IPS-15b (cell line): ENCODE data around the gene ADORA2B.
A peak's percentile ranks its signal among the peaks of the same experiment; 100 is the strongest.

Source experiments
- H3K27me3 ChIP-seq: one replicate; pipeline ENCODE4 v1.6.1; 2013; ENCODE audit warnings: low read length; ENCODE audit not compliant: control insufficient read depth, insufficient read depth
- H3K36me3 ChIP-seq: one replicate; pipeline ENCODE4 v1.6.1; 2013; ENCODE audit warnings: low read length; ENCODE audit not compliant: control insufficient read depth, insufficient read depth
- H3K4me1 ChIP-seq: one replicate; pipeline ENCODE4 v1.6.1; 2013; ENCODE audit warnings: mild to moderate bottlenecking, low read length; ENCODE audit not compliant: control insufficient read depth, insufficient read depth
- H3K4me3 ChIP-seq: one replicate; pipeline ENCODE4 v1.5.1; 2013; ENCODE audit warnings: low read depth, low read length
- H3K9ac ChIP-seq: one replicate; pipeline ENCODE4 v1.6.1; 2013; ENCODE audit warnings: low read depth, mild to moderate bottlenecking, low read length
- H3K9me3 ChIP-seq: one replicate; pipeline ENCODE4 v1.6.1; 2013; ENCODE audit warnings: mild to moderate bottlenecking, low read length; ENCODE audit not compliant: control insufficient read depth, insufficient read depth

ADORA2B gene

GRCh38 chr17:15945527-15946191 lies 729 bp downstream of the ADORA2B start:
- Histone ChIP-seq H3K27me3 (peaks cover 40% of the 10 kb centered on the region), H3K9ac (peak overlapping the region; percentile 60), H3K4me3 (peak overlapping the region; percentile 76), H3K36me3 (no peaks in the 10 kb centered on the region), H3K9me3 (no peaks in the 10 kb centered on the region), H3K4me1 (peaks cover 7% of the 10 kb centered on the region)

- H3K9ac ChIP-seq, result no peak overlapping the region
- no peak overlapping the region for H3K4me3 ChIP-seq
- no peaks in the 10 kb centered on the region for H3K36me3 ChIP-seq
- peaks cover 40% of the 10 kb centered on the region for H3K27me3 ChIP-seq
- no peaks in the 10 kb centered on the region for H3K9me3 ChIP-seq
- H3K4me1 ChIP-seq, result peaks cover 7% of the 10 kb centered on the region
These were observed 1.7 kb downstream of the ADORA2B start for GRCh38 chr17:15946611-15947120.

GRCh38 chr17:15947271-15947670 lies 2.3 kb downstream of the ADORA2B start:
- no peak overlapping the region for H3K9ac ChIP-seq
- no peak overlapping the region for H3K4me3 ChIP-seq
- H3K36me3 ChIP-seq, result no peaks in the 10 kb centered on the region
- H3K27me3 ChIP-seq, result peaks cover 40% of the 10 kb centered on the region
- no peaks in the 10 kb centered on the region for H3K9me3 ChIP-seq
- H3K4me1 ChIP-seq, result peaks cover 7% of the 10 kb centered on the region

GRCh38 chr17:15947976-15948752 lies 3.2 kb downstream of the ADORA2B start:
- Histone ChIP-seq H3K36me3 (no peaks in the 10 kb centered on the region), H3K9ac (no peak overlapping the region), H3K9me3 (no peaks in the 10 kb centered on the region), H3K27me3 (peaks cover 33% of the 10 kb centered on the region), H3K4me1 (peaks cover 7% of the 10 kb centered on the region), H3K4me3 (no peak overlapping the region)

GRCh38 chr17:15951368-15952047 lies 6.6 kb downstream of the ADORA2B start:
- Histone ChIP-seq H3K36me3 (no peaks in the 10 kb centered on the region), H3K4me3 (no peak overlapping the region), H3K27me3 (peaks cover 8% of the 10 kb centered on the region), H3K9me3 (no peaks in the 10 kb centered on the region), H3K4me1 (peaks cover 3% of the 10 kb centered on the region), H3K9ac (no peak overlapping the region)

GRCh38 chr17:15952048-15952532 lies 7.2 kb downstream of the ADORA2B start:
- Histone ChIP-seq H3K4me3 (no peak overlapping the region), H3K4me1 (peaks cover 3% of the 10 kb centered on the region), H3K27me3 (peaks cover 3% of the 10 kb centered on the region), H3K36me3 (no peaks in the 10 kb centered on the region), H3K9me3 (no peaks in the 10 kb centered on the region), H3K9ac (no peak overlapping the region)

GRCh38 chr17:15952916-15953790 lies 8.2 kb downstream of the ADORA2B start:
- Histone ChIP-seq H3K27me3 (no peaks in the 10 kb centered on the region), H3K4me1 (no peaks in the 10 kb centered on the region), H3K9me3 (no peaks in the 10 kb centered on the region), H3K9ac (no peak overlapping the region), H3K36me3 (no peaks in the 10 kb centered on the region), H3K4me3 (no peak overlapping the region)

GRCh38 chr17:15954222-15954621 lies 9.3 kb downstream of the ADORA2B start:
- H3K9ac ChIP-seq, result no peak overlapping the region
- no peak overlapping the region for H3K4me3 ChIP-seq
- H3K9me3 ChIP-seq, result no peaks in the 10 kb centered on the region
- no peaks in the 10 kb centered on the region for H3K36me3 ChIP-seq
- no peaks in the 10 kb centered on the region for H3K27me3 ChIP-seq
- H3K4me1 ChIP-seq, result no peaks in the 10 kb centered on the region

GRCh38 chr17:15955793-15956541 lies 11.0 kb downstream of the ADORA2B start:
- Histone ChIP-seq H3K9ac (no peak overlapping the region), H3K4me1 (no peaks in the 10 kb centered on the region), H3K27me3 (no peaks in the 10 kb centered on the region), H3K36me3 (no peaks in the 10 kb centered on the region), H3K9me3 (no peaks in the 10 kb centered on the region), H3K4me3 (no peak overlapping the region)

- Histone ChIP-seq H3K9me3 (no peaks in the 10 kb centered on the region), H3K4me3 (no peak overlapping the region), H3K4me1 (no peaks in the 10 kb centered on the region), H3K9ac (no peak overlapping the region), H3K27me3 (no peaks in the 10 kb centered on the region), H3K36me3 (no peaks in the 10 kb centered on the region)
These were observed 12.3 kb downstream of the ADORA2B start for GRCh38 chr17:15957206-15957605.
